Ovary (tissue), 3 donors: ENCODE data around the gene BCAN.

ENCODE experiments used
- CTCF ChIP-seq, 3 donors: fragments of 450-650 bp in 2 of 3; fragments of 200-600 bp in 1 of 3; IDR thresholded peaks; one replicate each; pipeline versions ENCODE4 v1.5.1 to v1.8.0; 2016 to 2022; ENCODE audit warnings: antibody characterized with exemption in 3 of 3, mild to moderate bottlenecking in 1 of 3
- EP300 ChIP-seq: sonication (generic); formaldehyde crosslinking; IDR thresholded peaks from one replicate; pipeline ENCODE4 v1.6.1; 2017; ENCODE audit warnings: antibody characterized with exemption
- POLR2A ChIP-seq: fragments of 450-650 bp; IDR thresholded peaks from one replicate; pipeline ENCODE4 v1.6.1; 2017; ENCODE audit warnings: antibody characterized with exemption, mild to moderate bottlenecking, moderate library complexity
- donor health status: DM: no; HTN: no; CAD: no.

GRCh38 chr1:156619582-156619955, 22.3 kb upstream of the BCAN start:
- TF ChIP-seq CTCF (IDR thresholded peaks at IDR 0.05) (no peak), EP300 (no peak), POLR2A (no peak)
